ENCODE results near the gene PPM1L.
"Not testable (repeated sequence)": the region's sequence is repeated elsewhere in the genome, so short reads cannot be mapped to it uniquely, and the experiment has no call there.

PPM1L gene

DNA sequence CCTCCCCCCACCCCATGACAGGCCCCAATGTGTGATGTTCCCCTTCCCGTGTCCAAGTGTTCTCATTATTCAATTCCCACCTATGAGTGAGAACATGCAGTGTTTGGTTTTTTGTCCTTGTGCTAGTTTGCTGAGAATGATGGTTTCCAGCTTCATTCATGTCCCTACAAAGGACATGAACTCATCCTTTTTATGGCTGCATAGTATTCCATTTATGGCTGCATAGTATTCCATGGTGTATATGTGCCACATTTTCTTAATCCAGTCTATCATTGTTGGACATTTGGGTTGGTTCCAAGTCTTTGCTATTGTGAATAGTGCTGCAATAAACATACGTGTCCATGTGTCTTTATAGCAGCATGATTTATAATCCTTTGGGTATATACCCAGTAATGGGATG is 254.1 kb downstream of the PPM1L start:
- H3K9me3 ChIP-seq (ENCODE audit: control insufficient read depth in 2 of 2, low read length in 2 of 2); H3K4me1 ChIP-seq (ENCODE audit: control insufficient read depth, insufficient read depth, low read length); H3K27ac ChIP-seq (ENCODE audit: low read length); H3K27me3 ChIP-seq (ENCODE audit: control insufficient read depth in 1 of 2, insufficient read depth in 2 of 2, low read length in 2 of 2); H3K36me3 ChIP-seq (ENCODE audit: control insufficient read depth in 2 of 2, insufficient read depth in 2 of 2, low read length in 2 of 2); H3K9ac ChIP-seq (ENCODE audit: low read length in 2 of 2); H3K4me3 ChIP-seq (ENCODE audit: low read length in 2 of 2): not testable (repeated sequence)

- no peaks in the 10 kb centered on the region for H3K9me3 ChIP-seq (ENCODE audit: control insufficient read depth in 2 of 2, low read length in 2 of 2)
- H3K4me3 ChIP-seq (ENCODE audit: low read length in 2 of 2): no peak overlapping the region
- H3K27ac ChIP-seq (ENCODE audit: low read length): no peak overlapping the region
- no peaks in the 10 kb centered on the region for H3K27me3 ChIP-seq (ENCODE audit: control insufficient read depth in 1 of 2, insufficient read depth in 2 of 2, low read length in 2 of 2)
- no peak overlapping the region for H3K9ac ChIP-seq (ENCODE audit: low read length in 2 of 2)
- H3K36me3 ChIP-seq (ENCODE audit: control insufficient read depth in 2 of 2, insufficient read depth in 2 of 2, low read length in 2 of 2): no peaks in the 10 kb centered on the region
- peaks cover 4% of the 10 kb centered on the region for H3K4me1 ChIP-seq (ENCODE audit: control insufficient read depth, insufficient read depth, low read length)
Observed at GRCh38 chr3:161014843-161015749, 259.1 kb downstream of the PPM1L start.

DNA sequence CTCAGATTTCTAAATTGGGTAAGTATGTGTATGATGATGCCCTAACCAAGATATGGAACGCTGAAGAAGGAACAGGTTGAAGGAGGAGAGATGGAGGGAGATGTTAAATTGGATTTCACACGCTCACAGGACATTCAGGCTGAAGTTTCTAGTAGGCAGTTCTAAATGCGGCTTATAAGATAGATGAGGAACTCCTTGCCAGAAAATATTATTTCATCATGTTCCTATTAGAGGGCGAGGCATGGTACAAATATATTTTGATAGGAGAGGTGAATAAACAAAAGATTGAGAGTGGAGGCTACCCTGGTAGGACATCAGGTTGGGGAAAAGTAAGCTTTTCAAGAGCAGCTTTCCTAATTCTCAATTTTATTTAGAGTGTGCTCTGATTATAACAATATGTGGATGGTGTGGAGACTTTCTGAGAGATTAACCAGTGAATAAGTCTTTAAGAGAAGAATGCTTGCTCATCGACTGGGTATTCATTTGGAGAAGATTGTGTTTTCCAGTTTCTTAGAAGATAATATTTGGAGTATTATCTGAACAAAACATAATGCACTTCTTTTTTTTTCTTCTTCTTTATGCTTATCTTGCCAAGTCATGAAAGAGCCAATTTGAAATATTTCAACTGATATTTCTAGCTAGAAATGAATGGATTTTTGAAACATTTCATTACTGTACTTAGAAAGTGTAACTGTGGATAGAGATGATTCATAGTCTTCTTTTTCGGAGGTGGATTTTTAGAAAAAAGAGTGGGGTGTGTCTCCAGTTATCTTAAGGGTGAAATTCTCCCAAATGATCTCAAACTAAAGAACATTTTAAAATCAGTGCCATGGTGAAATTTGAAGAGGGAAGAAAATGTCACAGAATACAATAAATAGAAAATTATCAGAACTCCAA is 260.6 kb downstream of the PPM1L start:
- Histone ChIP-seq H3K4me1 (ENCODE audit: control insufficient read depth, insufficient read depth, low read length) (peaks cover 4% of the 10 kb centered on the region), H3K4me3 (ENCODE audit: low read length in 2 of 2) (no peak overlapping the region), H3K36me3 (ENCODE audit: control insufficient read depth in 2 of 2, insufficient read depth in 2 of 2, low read length in 2 of 2) (no peaks in the 10 kb centered on the region), H3K9ac (ENCODE audit: low read length in 2 of 2) (no peak overlapping the region), H3K9me3 (ENCODE audit: control insufficient read depth in 2 of 2, low read length in 2 of 2) (peaks cover 0 to 3% of the 10 kb centered on the region in 2 donors), H3K27me3 (ENCODE audit: control insufficient read depth in 1 of 2, insufficient read depth in 2 of 2, low read length in 2 of 2) (no peaks in the 10 kb centered on the region), H3K27ac (ENCODE audit: low read length) (no peak overlapping the region)

GRCh38 chr3:161017971-161018370 is 261.9 kb downstream of the PPM1L start:
- no peaks in the 10 kb centered on the region for H3K36me3 ChIP-seq (ENCODE audit: control insufficient read depth in 2 of 2, insufficient read depth in 2 of 2, low read length in 2 of 2)
- peaks cover 0 to 3% of the 10 kb centered on the region in 2 donors for H3K9me3 ChIP-seq (ENCODE audit: control insufficient read depth in 2 of 2, low read length in 2 of 2)
- H3K4me1 ChIP-seq (ENCODE audit: control insufficient read depth, insufficient read depth, low read length): peaks cover 4% of the 10 kb centered on the region
- no peak overlapping the region for H3K9ac ChIP-seq (ENCODE audit: low read length in 2 of 2)
- no peak overlapping the region for H3K27ac ChIP-seq (ENCODE audit: low read length)
- no peak overlapping the region for H3K4me3 ChIP-seq (ENCODE audit: low read length in 2 of 2)
- no peaks in the 10 kb centered on the region for H3K27me3 ChIP-seq (ENCODE audit: control insufficient read depth in 1 of 2, insufficient read depth in 2 of 2, low read length in 2 of 2)

DNA sequence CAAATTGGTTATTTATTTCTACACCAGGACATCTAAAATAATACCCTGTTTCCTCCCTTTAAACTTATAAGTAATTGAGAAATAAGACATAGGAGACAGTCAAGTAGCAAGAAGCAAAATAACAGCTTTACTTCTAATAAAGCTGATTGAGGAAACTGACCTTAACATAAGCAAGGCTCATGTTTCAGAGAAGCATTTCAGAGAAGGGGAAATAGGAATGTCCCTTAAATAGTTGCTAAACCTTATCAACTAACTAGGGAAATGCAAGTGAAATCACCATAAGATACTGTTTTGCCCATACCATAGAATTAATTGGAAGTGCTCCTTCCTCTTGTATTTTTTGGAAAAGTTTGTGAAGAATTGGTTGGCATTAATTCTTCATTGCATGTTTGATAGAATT is 264.2 kb downstream of the PPM1L start:
- H3K4me3 ChIP-seq (ENCODE audit: low read length in 2 of 2): no peak overlapping the region
- H3K36me3 ChIP-seq (ENCODE audit: control insufficient read depth in 2 of 2, insufficient read depth in 2 of 2, low read length in 2 of 2): no peaks in the 10 kb centered on the region
- no peak overlapping the region for H3K9ac ChIP-seq (ENCODE audit: low read length in 2 of 2)
- H3K4me1 ChIP-seq (ENCODE audit: control insufficient read depth, insufficient read depth, low read length): no peaks in the 10 kb centered on the region
- no peaks in the 10 kb centered on the region for H3K27me3 ChIP-seq (ENCODE audit: control insufficient read depth in 1 of 2, insufficient read depth in 2 of 2, low read length in 2 of 2)
- H3K27ac ChIP-seq (ENCODE audit: low read length): no peak overlapping the region
- H3K9me3 ChIP-seq (ENCODE audit: control insufficient read depth in 2 of 2, low read length in 2 of 2): peaks cover 0 to 3% of the 10 kb centered on the region in 2 donors

GRCh38 chr3:161025911-161026310 is 269.9 kb downstream of the PPM1L start:
- Histone ChIP-seq H3K9ac (ENCODE audit: low read length in 2 of 2) (no peak overlapping the region), H3K9me3 (ENCODE audit: control insufficient read depth in 2 of 2, low read length in 2 of 2) (no peaks in the 10 kb centered on the region), H3K27ac (ENCODE audit: low read length) (no peak overlapping the region), H3K27me3 (ENCODE audit: control insufficient read depth in 1 of 2, insufficient read depth in 2 of 2, low read length in 2 of 2) (no peaks in the 10 kb centered on the region), H3K36me3 (ENCODE audit: control insufficient read depth in 2 of 2, insufficient read depth in 2 of 2, low read length in 2 of 2) (no peaks in the 10 kb centered on the region), H3K4me1 (ENCODE audit: control insufficient read depth, insufficient read depth, low read length) (no peaks in the 10 kb centered on the region), H3K4me3 (ENCODE audit: low read length in 2 of 2) (no peak overlapping the region)

GRCh38 chr3:161026612-161027510 is 270.8 kb downstream of the PPM1L start:
- H3K4me1 ChIP-seq (ENCODE audit: control insufficient read depth, insufficient read depth, low read length): no peaks in the 10 kb centered on the region
- H3K4me3 ChIP-seq (ENCODE audit: low read length in 2 of 2): no peak overlapping the region
- H3K27me3 ChIP-seq (ENCODE audit: control insufficient read depth in 1 of 2, insufficient read depth in 2 of 2, low read length in 2 of 2): no peaks in the 10 kb centered on the region
- H3K36me3 ChIP-seq (ENCODE audit: control insufficient read depth in 2 of 2, insufficient read depth in 2 of 2, low read length in 2 of 2): no peaks in the 10 kb centered on the region
- no peak overlapping the region for H3K9ac ChIP-seq (ENCODE audit: low read length in 2 of 2)
- no peak overlapping the region for H3K27ac ChIP-seq (ENCODE audit: low read length)
- H3K9me3 ChIP-seq (ENCODE audit: control insufficient read depth in 2 of 2, low read length in 2 of 2): no peaks in the 10 kb centered on the region

- Histone ChIP-seq H3K9me3 (ENCODE audit: control insufficient read depth in 2 of 2, low read length in 2 of 2) (no peaks in the 10 kb centered on the region), H3K4me3 (ENCODE audit: low read length in 2 of 2) (no peak overlapping the region), H3K36me3 (ENCODE audit: control insufficient read depth in 2 of 2, insufficient read depth in 2 of 2, low read length in 2 of 2) (no peaks in the 10 kb centered on the region), H3K4me1 (ENCODE audit: control insufficient read depth, insufficient read depth, low read length) (no peaks in the 10 kb centered on the region), H3K27me3 (ENCODE audit: control insufficient read depth in 1 of 2, insufficient read depth in 2 of 2, low read length in 2 of 2) (no peaks in the 10 kb centered on the region), H3K9ac (ENCODE audit: low read length in 2 of 2) (no peak overlapping the region), H3K27ac (ENCODE audit: low read length) (no peak overlapping the region)
Observed at GRCh38 chr3:161028555-161029153, 272.6 kb downstream of the PPM1L start.

- Histone ChIP-seq H3K27me3 (ENCODE audit: control insufficient read depth in 1 of 2, insufficient read depth in 2 of 2, low read length in 2 of 2) (no peaks in the 10 kb centered on the region), H3K4me3 (ENCODE audit: low read length in 2 of 2) (no peak overlapping the region), H3K36me3 (ENCODE audit: control insufficient read depth in 2 of 2, insufficient read depth in 2 of 2, low read length in 2 of 2) (no peaks in the 10 kb centered on the region)
Observed at GRCh38 chr3:161031134-161031533, 275.1 kb downstream of the PPM1L start.

More at GRCh38 chr3:161031134-161031533, 275.1 kb downstream of the PPM1L start:
- H3K4me1 ChIP-seq (ENCODE audit: control insufficient read depth, insufficient read depth, low read length): no peaks in the 10 kb centered on the region
- no peaks in the 10 kb centered on the region for H3K9me3 ChIP-seq (ENCODE audit: control insufficient read depth in 2 of 2, low read length in 2 of 2)
- no peak overlapping the region for H3K9ac ChIP-seq (ENCODE audit: low read length in 2 of 2)
- no peak overlapping the region for H3K27ac ChIP-seq (ENCODE audit: low read length)

All from stomach smooth muscle (tissue), 2 donors.